Mononuclear cell (primary cell): ENCODE data around the gene PALMD. TPM values are rescaled to one million over a fixed set of nuclear protein-coding genes. Genes with fewer than 3 reads are reported as not detected.

Experiments
- H3K27me3 ChIP-seq: 2 replicates; pipeline ENCODE4 v1.6.0; 2011; ENCODE audit warnings: low read length, control low read depth; ENCODE audit not compliant: insufficient read depth
- H3K4me1 ChIP-seq: 2 replicates; pipeline ENCODE4 v1.5.1; 2011; ENCODE audit warnings: mild to moderate bottlenecking, low read length, control low read depth; ENCODE audit not compliant: insufficient read depth
- H3K4me3 ChIP-seq: 2 replicates; pipeline ENCODE4 v1.5.1; 2011; ENCODE audit warnings: mild to moderate bottlenecking, low read length, moderate library complexity
- H3K9me3 ChIP-seq: 2 replicates; pipeline ENCODE4 v1.5.1; 2011; ENCODE audit warnings: low read depth, mild to moderate bottlenecking, control low read depth, low read length
- total RNA-seq: library from RNA; depleted of rRNA; stranded (reverse); fragments of >200 nt; gene quantifications from one replicate; pipeline ENCODE4 v1.2.3, GENCODE V29; 2012

Gene PALMD
- total RNA-seq, 1 donor = not detected

DNA sequence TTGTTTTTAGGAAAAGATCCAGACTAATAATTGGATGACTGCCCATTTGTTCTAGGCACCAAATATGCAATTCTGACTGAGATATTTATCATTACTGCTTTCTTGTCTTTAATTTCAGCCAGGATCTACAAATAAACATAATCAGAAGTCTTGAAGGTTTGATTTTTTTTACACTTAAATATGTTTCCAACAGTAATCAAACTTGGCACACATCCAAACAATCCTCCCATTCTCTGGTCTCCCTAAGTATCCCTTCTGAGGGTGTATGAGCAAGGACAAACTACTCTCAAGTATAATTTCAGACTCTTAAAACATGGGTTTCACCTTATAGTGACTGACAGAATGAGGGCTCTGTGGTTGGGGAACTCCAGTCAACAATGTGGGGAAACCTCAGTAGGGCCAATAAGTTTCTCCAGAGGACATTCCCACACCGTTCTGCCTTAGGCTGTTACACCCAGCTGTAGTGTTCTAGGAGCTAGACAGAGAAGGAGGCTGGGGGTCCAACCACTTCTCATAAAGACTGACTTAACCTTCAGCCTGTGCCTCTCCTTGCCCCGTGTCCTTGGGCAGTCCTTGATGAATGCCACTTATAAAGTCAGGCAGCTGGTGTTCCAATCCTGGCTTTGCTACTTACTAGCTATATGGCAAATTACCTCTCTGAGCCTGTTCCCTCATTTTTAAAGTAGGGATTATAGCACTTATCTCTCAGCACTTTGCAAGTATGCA lies 1.5 kb upstream of the PALMD start:
- Histone ChIP-seq H3K4me1 (no peaks in the 10 kb centered on the region), H3K4me3 (no peak overlapping the region), H3K9me3 (no peaks in the 10 kb centered on the region), H3K27me3 (peaks cover 18% of the 10 kb centered on the region)

DNA sequence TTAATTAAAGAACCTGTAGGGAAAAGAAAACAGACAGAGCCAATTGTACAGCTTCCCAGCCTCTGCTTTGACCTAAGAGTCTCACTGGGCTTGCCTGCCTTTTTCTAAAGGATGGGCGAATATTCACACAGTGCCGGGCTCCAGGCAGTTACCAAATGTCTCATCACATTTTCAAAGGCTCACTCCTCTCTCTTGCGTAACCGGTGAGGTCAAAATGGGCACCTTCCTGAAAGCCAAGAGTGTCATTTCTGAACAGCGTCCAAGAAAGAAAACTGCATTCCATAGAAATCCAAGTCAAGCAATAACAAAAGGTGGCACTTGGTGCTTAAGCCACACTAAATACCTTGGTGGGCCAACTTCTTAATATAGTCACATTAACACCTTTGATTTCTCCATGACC lies 710 bp upstream of the PALMD start:
- Histone ChIP-seq H3K9me3 (no peaks in the 10 kb centered on the region), H3K4me1 (no peaks in the 10 kb centered on the region), H3K27me3 (peaks cover 18% of the 10 kb centered on the region), H3K4me3 (no peak overlapping the region)

DNA sequence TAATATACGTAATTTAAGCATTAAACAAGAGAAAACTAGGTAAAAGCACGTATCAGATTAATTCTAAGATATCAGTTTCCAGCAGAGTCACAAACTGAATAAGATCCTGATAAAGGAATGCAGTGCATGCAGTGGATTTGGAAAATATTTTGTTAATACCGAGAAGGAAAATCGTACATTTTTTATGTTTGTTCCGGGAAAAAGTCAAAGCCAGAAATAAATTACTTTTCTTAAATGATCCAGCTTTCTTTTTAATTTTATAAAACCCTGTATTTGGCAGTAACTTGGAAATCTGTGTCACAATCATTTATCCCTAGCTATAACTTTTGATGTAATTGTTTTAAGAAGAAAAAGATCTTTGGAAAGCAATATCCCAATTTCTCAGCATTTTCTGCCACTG lies 955 bp downstream of the PALMD start:
- Histone ChIP-seq H3K4me3 (no peak overlapping the region), H3K9me3 (no peaks in the 10 kb centered on the region), H3K27me3 (peaks cover 18% of the 10 kb centered on the region), H3K4me1 (no peaks in the 10 kb centered on the region)

DNA sequence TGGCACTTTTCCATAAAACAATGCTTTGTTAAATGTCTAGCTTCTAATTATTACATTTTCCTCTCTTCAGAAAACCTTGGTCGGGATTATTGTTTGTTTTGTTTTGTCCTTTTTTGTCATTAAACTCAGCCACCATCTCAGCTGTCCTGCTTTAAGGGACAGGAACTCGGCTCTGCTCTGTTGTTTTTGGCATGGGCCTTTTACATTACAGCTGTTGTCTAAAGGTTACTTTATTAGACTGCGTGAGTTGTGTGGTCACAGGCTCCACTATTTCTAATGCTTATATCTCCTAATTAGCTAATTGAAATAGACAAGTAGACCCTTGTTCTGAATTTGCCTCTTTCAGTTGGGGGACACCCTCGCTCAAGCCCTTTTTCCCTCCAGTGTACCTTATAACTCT lies 1.6 kb downstream of the PALMD start:
- H3K9me3 ChIP-seq = no peaks in the 10 kb centered on the region
- H3K4me3 ChIP-seq = no peak overlapping the region
- peaks cover 18% of the 10 kb centered on the region for H3K27me3 ChIP-seq
- H3K4me1 ChIP-seq = no peaks in the 10 kb centered on the region

DNA sequence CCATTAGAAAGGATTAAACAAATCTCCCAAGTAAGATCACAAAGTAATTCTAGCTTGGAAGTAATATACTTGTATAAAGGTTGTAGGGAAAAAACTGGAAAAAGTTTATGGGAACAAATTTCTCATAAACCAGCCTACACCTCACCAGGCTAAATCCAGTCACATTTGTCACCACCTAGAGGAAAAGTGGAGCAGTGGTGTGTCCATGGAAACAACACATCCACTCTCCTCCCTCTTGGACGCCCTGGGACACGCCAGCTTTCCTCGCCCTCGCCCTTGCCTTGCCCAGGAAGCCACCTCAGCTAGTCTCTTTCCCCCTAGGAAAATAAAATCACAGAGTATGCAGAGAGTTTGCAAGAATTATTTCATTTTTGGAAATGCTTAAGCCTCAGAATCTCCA lies 2.2 kb downstream of the PALMD start:
- no peak overlapping the region for H3K4me3 ChIP-seq
- no peaks in the 10 kb centered on the region for H3K4me1 ChIP-seq
- peaks cover 18% of the 10 kb centered on the region for H3K27me3 ChIP-seq
- no peaks in the 10 kb centered on the region for H3K9me3 ChIP-seq

DNA sequence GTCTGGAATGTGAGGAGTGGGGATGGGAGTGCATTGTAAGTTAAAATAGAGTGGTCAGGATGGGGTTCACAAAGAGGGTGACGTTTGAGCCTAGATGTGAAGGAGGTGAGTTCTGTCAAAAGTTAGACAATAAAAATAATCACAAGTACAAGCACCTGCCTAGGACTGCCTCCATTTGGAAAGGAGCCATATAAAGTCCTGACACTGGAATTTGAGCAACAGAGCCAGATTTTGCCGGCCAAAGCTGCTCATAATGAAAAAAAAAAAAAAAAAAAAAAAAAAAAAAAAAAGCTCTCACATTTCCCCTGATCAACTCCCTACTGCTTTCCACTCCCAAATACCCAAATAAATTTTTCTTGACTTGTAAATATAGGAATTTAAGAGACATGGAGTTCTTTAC lies 4.1 kb downstream of the PALMD start:
- Histone ChIP-seq H3K4me3 (no peak overlapping the region), H3K9me3 (no peaks in the 10 kb centered on the region), H3K4me1 (no peaks in the 10 kb centered on the region), H3K27me3 (peaks cover 18% of the 10 kb centered on the region)

DNA sequence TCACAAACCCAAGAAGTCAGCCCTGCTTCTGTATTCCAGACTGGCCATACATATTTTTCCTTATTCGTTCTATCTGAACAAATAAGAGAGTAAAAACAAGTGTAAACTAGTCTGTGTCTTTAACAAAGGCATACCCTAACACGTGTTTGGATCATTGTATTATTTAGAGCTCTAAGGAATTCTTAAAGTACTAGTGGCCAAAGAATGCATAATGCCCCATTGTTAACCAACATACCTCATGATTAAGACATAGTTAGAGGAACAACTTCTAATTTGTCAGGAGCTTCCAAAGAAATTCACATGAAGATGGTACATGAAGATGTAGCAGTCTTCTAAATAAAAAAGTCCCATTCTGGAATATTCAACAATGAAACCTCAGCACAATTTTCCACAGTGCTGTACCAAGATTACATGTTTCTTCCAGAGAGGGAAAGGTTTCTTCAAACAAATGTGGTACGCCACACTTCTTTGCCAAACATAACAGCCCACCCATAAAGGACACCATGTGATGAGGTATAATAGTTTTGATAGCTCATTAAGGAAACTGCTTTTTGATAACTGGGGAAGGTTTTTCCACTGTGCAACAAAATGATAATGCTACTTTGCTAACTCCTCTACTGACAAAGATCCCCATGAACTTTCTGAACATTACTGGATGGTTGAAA lies 5.0 kb downstream of the PALMD start:
- H3K4me1 ChIP-seq = no peaks in the 10 kb centered on the region
- H3K27me3 ChIP-seq = peaks cover 16% of the 10 kb centered on the region
- H3K4me3 ChIP-seq = no peak overlapping the region
- H3K9me3 ChIP-seq = no peaks in the 10 kb centered on the region

DNA sequence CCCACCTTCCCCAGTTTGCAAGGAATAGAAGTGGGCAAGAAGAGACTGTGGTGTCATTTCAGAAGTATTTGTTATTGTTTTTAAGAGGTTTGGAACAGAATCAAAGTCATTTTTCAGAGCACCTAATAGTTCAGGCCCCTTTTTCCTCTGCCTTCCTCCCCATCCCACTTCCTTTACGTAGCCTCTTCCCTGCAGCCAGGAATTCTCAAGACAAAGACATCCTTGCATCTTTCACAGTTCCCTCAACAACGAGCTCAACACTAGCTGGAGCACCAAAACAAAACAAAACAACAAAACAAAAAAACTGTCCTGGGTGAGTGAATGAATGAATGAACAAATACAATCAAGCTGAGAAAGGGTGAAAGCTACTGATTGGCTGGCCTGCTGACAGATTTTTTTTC lies 7.0 kb downstream of the PALMD start:
- Histone ChIP-seq H3K4me1 (no peaks in the 10 kb centered on the region), H3K4me3 (no peak overlapping the region), H3K9me3 (no peaks in the 10 kb centered on the region), H3K27me3 (no peaks in the 10 kb centered on the region)

DNA sequence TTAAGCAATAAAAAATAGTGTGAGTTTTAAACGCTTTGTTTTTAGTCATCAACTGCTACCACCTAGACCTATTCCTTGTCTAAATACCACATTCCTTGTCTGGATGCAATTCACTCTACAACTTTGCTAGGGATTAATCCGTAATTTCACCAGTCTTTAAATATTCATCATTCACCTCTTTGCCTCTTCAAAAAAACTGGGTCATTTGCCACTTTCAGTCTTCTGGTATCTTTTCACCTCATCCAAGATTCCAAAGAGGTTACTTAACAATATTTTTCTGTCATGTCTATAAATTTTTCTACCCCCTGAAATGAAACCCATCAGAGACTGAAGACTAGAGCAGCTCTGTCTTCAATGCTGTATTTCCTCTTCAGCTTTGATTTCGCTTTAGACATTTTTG lies 9.5 kb downstream of the PALMD start:
- no peaks in the 10 kb centered on the region for H3K9me3 ChIP-seq
- H3K4me3 ChIP-seq = no peak overlapping the region
- H3K27me3 ChIP-seq = no peaks in the 10 kb centered on the region
- H3K4me1 ChIP-seq = no peaks in the 10 kb centered on the region

DNA sequence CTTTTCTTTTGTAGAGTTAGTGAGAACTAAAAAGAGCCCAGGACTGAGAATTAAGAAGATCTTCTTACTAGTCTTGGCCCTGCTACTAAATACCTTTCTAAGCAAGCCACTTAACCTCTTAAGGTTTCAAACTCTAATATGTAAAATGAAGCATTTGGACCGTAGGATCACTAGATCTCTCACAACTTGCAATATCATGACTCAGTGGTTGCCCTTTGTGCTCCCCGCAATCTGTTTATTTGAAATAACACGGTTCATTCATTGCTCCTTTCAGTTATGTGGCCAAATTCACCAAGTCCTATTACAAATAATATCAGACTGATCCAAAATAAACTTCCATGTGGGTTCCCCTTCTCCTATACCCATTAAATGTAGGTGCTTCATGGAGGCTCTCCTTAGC lies 10.8 kb downstream of the PALMD start:
- Histone ChIP-seq H3K27me3 (no peaks in the 10 kb centered on the region), H3K9me3 (no peaks in the 10 kb centered on the region), H3K4me3 (no peak overlapping the region), H3K4me1 (no peaks in the 10 kb centered on the region)

DNA sequence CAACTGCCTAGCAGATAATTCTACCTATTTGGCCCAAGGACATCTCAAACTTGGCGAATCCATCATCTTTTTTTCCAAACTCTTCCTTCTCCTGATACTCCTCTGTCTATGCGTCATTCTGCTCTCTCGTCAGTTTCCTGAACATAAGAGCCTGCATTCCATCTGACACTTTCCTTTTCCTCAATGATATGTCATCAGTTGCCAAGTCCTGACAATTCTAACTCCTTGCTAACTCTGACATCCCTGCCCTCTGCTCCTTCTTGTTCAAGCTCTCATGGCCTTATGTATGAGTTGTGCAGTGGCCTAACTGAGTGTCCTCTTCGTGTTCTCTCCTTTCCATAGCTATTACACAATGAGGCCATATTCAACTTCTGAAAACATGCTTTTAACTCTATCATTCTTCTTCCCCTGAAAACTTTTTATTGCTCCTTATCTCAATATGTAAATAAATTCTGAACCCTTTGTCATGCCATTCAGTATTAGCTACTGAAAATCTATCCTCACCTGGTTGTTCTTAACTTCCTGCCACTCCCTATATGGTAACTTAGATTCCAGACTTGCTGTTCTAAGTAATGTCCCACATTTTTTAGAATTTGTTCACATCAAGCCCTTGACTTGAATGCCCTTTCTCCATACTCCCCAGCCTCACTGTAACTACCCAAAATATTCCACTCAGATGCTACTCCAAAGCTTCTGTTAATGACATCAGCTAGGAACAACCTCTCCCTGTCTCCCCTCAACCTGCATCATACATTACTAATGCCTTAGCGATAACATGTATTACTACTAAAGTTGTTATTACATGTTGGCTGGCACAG lies 11.5 kb downstream of the PALMD start:
- Histone ChIP-seq H3K9me3 (no peaks in the 10 kb centered on the region), H3K4me3 (no peak overlapping the region), H3K4me1 (no peaks in the 10 kb centered on the region), H3K27me3 (no peaks in the 10 kb centered on the region)

DNA sequence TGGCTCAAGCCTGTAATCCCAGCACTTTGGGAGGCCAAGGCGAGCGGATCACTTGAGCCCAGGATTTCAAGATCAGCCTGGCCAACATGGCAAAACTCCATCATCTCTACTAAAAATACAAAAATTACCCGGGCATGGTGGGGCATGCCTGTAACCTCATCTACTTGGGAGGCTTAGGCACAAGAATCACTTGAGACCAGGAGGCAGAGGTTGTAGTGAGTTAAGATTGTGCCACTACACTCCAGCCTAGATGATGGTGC lies 12.0 kb downstream of the PALMD start:
- Histone ChIP-seq H3K27me3 (no peaks in the 10 kb centered on the region), H3K4me3 (no peak overlapping the region), H3K4me1 (no peaks in the 10 kb centered on the region), H3K9me3 (no peaks in the 10 kb centered on the region)

DNA sequence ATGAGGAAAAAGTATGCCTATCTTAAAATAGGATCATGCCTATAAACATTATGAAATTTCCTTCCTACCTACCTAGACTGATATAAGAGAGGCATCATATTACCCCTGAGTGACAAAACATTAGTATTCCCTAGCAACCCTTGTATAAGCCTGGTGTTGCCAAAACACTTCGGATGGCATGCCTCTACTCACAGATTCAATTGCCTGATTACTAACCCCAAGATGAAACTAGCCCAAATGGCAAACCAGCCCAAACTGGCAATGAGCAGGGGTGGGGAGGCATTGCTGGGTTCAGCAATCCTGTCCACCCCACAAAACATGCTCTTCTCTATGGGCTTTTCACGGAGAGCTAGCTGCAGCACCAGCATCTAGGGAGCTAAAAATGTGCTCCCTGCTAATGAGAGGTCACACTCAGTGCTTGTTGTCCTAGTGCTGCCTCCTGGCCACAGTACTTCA lies 13.9 kb downstream of the PALMD start:
- Histone ChIP-seq H3K27me3 (no peaks in the 10 kb centered on the region), H3K4me3 (no peak overlapping the region), H3K4me1 (no peaks in the 10 kb centered on the region), H3K9me3 (no peaks in the 10 kb centered on the region)

DNA sequence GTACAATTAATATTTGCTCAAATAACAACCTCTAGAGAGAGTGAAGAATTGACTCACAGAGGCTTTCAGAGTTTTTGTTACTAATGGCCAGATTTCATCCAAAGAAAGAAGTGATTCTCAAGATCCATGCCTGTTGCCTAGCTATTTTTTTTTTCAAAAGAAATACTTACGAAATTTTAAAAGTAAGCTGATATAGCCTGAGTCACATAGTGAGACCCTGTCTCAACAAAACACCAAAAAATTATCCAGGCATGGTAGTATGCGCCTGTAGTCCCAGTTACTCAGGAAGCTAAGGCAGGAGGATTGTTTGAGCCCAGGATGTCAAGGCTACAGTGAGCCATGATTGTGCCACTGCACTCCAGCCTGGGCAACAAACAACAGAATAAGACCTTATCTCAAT lies 14.6 kb downstream of the PALMD start:
- Histone ChIP-seq H3K4me1 (no peaks in the 10 kb centered on the region), H3K9me3 (no peaks in the 10 kb centered on the region), H3K4me3 (no peak overlapping the region), H3K27me3 (no peaks in the 10 kb centered on the region)

DNA sequence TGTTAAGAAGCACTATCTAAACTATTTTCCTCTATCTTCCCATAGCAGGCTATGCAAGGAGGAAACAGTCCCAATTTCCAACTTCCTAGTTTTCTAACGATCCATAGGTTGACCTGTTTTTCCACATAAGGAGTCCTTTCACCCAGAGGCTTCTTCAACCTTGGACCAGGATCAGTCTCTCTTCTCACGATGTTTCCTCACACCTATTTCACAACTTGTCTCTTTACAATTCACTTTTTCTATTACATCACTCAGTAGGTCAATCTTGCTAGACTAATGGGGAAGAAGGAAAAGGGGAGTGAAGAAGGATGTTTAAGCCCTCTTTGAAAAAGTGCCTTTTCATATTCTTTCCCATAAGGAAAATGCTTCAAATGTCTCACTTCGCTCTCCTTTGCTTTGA lies 15.9 kb downstream of the PALMD start:
- H3K4me1 ChIP-seq = no peaks in the 10 kb centered on the region
- no peaks in the 10 kb centered on the region for H3K9me3 ChIP-seq
- no peak overlapping the region for H3K4me3 ChIP-seq
- no peaks in the 10 kb centered on the region for H3K27me3 ChIP-seq
